ENCODE results near the gene SNX33. TPM values are rescaled to one million over a fixed set of nuclear protein-coding genes. Genes with fewer than 3 reads are reported as not detected.
"Not testable (repeated sequence)": the region's sequence is repeated elsewhere in the genome, so short reads cannot be mapped to it uniquely, and the experiment has no call there.

SNX33 gene
- total RNA-seq, 2 donors from 2014 or later: 1.7 to 1.8 TPM

- no peaks in the 10 kb centered on the region for H3K36me3 Mint-ChIP-seq (ENCODE audit: low read depth)
Measured at GRCh38 chr15:75675579-75676404, 28.1 kb downstream of the SNX33 start.

GRCh38 chr15:75676688-75677464 is 29.2 kb downstream of the SNX33 start:
- Mint-ChIP-seq H3K27ac (no peak overlapping the region), H3K4me1 (peaks cover 7% of the 10 kb centered on the region), H3K4me3 (no peak overlapping the region), H3K36me3 (ENCODE audit: low read depth) (no peaks in the 10 kb centered on the region), H3K27me3 (no peaks in the 10 kb centered on the region)
- no peaks in the 10 kb centered on the region for H3K9me3 ChIP-seq (ENCODE audit: control insufficient read depth, low read length, poor library complexity, severe bottlenecking)
- ATAC-seq (no peak), DNase-seq (no peak)

More at GRCh38 chr15:75675579-75676404, 28.1 kb downstream of the SNX33 start:
- H3K4me1 Mint-ChIP-seq: peaks cover 7% of the 10 kb centered on the region
- H3K4me3 Mint-ChIP-seq: no peak overlapping the region
- ATAC-seq (no peak), DNase-seq (no peak)
- no peaks in the 10 kb centered on the region for H3K27me3 Mint-ChIP-seq
- H3K27ac Mint-ChIP-seq: no peak overlapping the region
- no peaks in the 10 kb centered on the region for H3K9me3 ChIP-seq (ENCODE audit: control insufficient read depth, low read length, poor library complexity, severe bottlenecking)

- Mint-ChIP-seq H3K4me3 (no peak overlapping the region), H3K27ac (no peak overlapping the region), H3K4me1 (peaks cover 7% of the 10 kb centered on the region), H3K27me3 (no peaks in the 10 kb centered on the region), H3K36me3 (ENCODE audit: low read depth) (no peaks in the 10 kb centered on the region)
- DNase-seq: no peak
- no peaks in the 10 kb centered on the region for H3K9me3 ChIP-seq (ENCODE audit: control insufficient read depth, low read length, poor library complexity, severe bottlenecking)
- no peak for ATAC-seq
Measured at GRCh38 chr15:75677465-75678323, 30.0 kb downstream of the SNX33 start.

GRCh38 chr15:75678324-75678690 is 30.6 kb downstream of the SNX33 start:
- not testable (repeated sequence) for H3K9me3 ChIP-seq (ENCODE audit: control insufficient read depth, low read length, poor library complexity, severe bottlenecking); H3K36me3 Mint-ChIP-seq (ENCODE audit: low read depth); H3K27me3 Mint-ChIP-seq; H3K27ac Mint-ChIP-seq; DNase-seq; H3K4me1 Mint-ChIP-seq; H3K4me3 Mint-ChIP-seq; ATAC-seq

GRCh38 chr15:75680007-75680789 is 32.5 kb downstream of the SNX33 start:
- Mint-ChIP-seq H3K27me3 (no peaks in the 10 kb centered on the region), H3K4me1 (peaks cover 7% of the 10 kb centered on the region), H3K4me3 (no peak overlapping the region), H3K36me3 (ENCODE audit: low read depth) (no peaks in the 10 kb centered on the region), H3K27ac (no peak overlapping the region)
- ATAC-seq (no peak), DNase-seq (no peak)
- no peaks in the 10 kb centered on the region for H3K9me3 ChIP-seq (ENCODE audit: control insufficient read depth, low read length, poor library complexity, severe bottlenecking)

- ATAC-seq (no peak), DNase-seq (no peak)
- H3K9me3 ChIP-seq (ENCODE audit: control insufficient read depth, low read length, poor library complexity, severe bottlenecking): no peaks in the 10 kb centered on the region
- no peaks in the 10 kb centered on the region for H3K36me3 Mint-ChIP-seq (ENCODE audit: low read depth)
- peaks cover 7% of the 10 kb centered on the region for H3K4me1 Mint-ChIP-seq
- no peak overlapping the region for H3K27ac Mint-ChIP-seq
- H3K4me3 Mint-ChIP-seq: no peak overlapping the region
- no peaks in the 10 kb centered on the region for H3K27me3 Mint-ChIP-seq
Measured at GRCh38 chr15:75682181-75683135, 34.7 kb downstream of the SNX33 start.

DNA sequence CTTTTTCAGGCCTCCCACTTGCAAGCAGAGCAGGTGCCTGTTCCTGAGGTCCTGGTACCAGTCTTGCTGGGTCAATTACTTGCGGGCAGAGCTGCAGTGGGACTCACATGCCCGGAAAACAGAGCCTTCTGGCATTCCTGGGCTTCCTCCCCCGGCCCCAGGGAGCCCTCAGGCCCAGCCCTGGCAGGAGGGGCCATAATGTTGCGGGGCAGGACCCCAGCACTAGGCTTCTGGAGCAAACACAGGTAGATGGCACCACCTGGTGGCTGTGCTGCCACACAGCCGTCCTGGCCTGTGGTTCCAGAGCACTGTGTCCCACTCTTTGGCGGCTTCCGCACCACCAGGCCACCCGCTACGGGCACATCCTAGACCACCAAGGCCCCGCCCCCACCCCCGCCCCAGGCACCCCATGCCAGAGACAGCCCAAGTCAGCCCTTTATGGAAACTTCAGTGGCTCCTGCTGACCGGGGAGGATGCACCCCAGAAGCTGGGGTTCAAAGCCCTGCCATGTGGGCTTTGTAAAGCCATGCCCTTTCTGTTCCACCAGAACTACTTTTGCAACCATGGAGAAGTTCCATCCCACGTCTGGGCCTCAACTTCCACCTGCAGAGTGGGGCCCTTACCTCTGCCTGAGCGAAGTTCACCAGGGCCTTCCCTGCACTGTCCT is 36.1 kb downstream of the SNX33 start:
- peak; percentile 29 to 58 (median 46) for DNase-seq
- H3K36me3 Mint-ChIP-seq (ENCODE audit: low read depth); H3K4me3 Mint-ChIP-seq; H3K27ac Mint-ChIP-seq; H3K4me1 Mint-ChIP-seq; H3K9me3 ChIP-seq (ENCODE audit: control insufficient read depth, low read length, poor library complexity, severe bottlenecking); H3K27me3 Mint-ChIP-seq: not testable (repeated sequence)
- peak; percentile 79 for ATAC-seq

GRCh38 chr15:75684648-75685047 is 36.9 kb downstream of the SNX33 start:
- no peaks in the 10 kb centered on the region for H3K36me3 Mint-ChIP-seq (ENCODE audit: low read depth)
- no peak overlapping the region for H3K4me3 Mint-ChIP-seq
- no peaks in the 10 kb centered on the region for H3K27me3 Mint-ChIP-seq
- DNase-seq: no peak
- no peaks in the 10 kb centered on the region for H3K4me1 Mint-ChIP-seq
- no peak for ATAC-seq
- H3K27ac Mint-ChIP-seq: no peak overlapping the region
- H3K9me3 ChIP-seq (ENCODE audit: control insufficient read depth, low read length, poor library complexity, severe bottlenecking): no peaks in the 10 kb centered on the region

- Mint-ChIP-seq H3K4me1 (no peaks in the 10 kb centered on the region), H3K4me3 (no peak overlapping the region), H3K27ac (no peak overlapping the region), H3K27me3 (no peaks in the 10 kb centered on the region), H3K36me3 (ENCODE audit: low read depth) (no peaks in the 10 kb centered on the region)
- ATAC-seq (no peak), DNase-seq (no peak)
- no peaks in the 10 kb centered on the region for H3K9me3 ChIP-seq (ENCODE audit: control insufficient read depth, low read length, poor library complexity, severe bottlenecking)
Measured at GRCh38 chr15:75685195-75685594, 37.5 kb downstream of the SNX33 start.

GRCh38 chr15:75686212-75686642 is 38.5 kb downstream of the SNX33 start:
- H3K27me3 Mint-ChIP-seq; H3K27ac Mint-ChIP-seq; H3K9me3 ChIP-seq (ENCODE audit: control insufficient read depth, low read length, poor library complexity, severe bottlenecking); H3K36me3 Mint-ChIP-seq (ENCODE audit: low read depth); H3K4me1 Mint-ChIP-seq; H3K4me3 Mint-ChIP-seq: not testable (repeated sequence)
- peak; percentile 87 for ATAC-seq
- DNase-seq: peak; percentile 45 to 75 (median 63)

- Mint-ChIP-seq H3K27ac (no peak overlapping the region), H3K4me1 (peaks cover 4% of the 10 kb centered on the region), H3K36me3 (ENCODE audit: low read depth) (peaks cover 4% of the 10 kb centered on the region), H3K4me3 (no peak overlapping the region), H3K27me3 (peaks cover 7% of the 10 kb centered on the region)
- no peak for ATAC-seq
- DNase-seq: no peak
- H3K9me3 ChIP-seq (ENCODE audit: control insufficient read depth, low read length, poor library complexity, severe bottlenecking): no peaks in the 10 kb centered on the region
Measured at GRCh38 chr15:75687486-75688277, 40.0 kb downstream of the SNX33 start.
